ACC112 (cell line): Measurements from ENCODE around the gene RAB32.

Experiments
- H2AFZ ChIP-seq: fragments of 200-600 bp; sonication (generic); one replicate; pipeline ENCODE4 v1.6.0; 2017; ENCODE audit warnings: antibody characterized with exemption, low read length; ENCODE audit not compliant: unreplicated experiment
- H3K27ac ChIP-seq: fragments of 200-600 bp; sonication (generic); 2 replicates; pipeline ENCODE4 v1.5.1; 2014; ENCODE audit warnings: low read depth, mild to moderate bottlenecking, antibody characterized with exemption, low read length, moderate library complexity
- H3K27me3 ChIP-seq: fragments of 200-600 bp; sonication (generic); 2 replicates; pipeline ENCODE4 v1.6.1; 2014; ENCODE audit warnings: mild to moderate bottlenecking, antibody characterized with exemption, low read length, moderate library complexity, mixed read lengths; ENCODE audit not compliant: insufficient read depth
- H3K36me3 ChIP-seq: fragments of 200-600 bp; sonication (generic); 2 replicates; pipeline ENCODE4 v1.6.1; 2016; ENCODE audit warnings: mild to moderate bottlenecking, antibody characterized with exemption, low read length, moderate library complexity, mixed read lengths; ENCODE audit not compliant: insufficient read depth
- H3K4me1 ChIP-seq: fragments of 200-600 bp; sonication (generic); one replicate; pipeline ENCODE4 v1.6.1; 2016; ENCODE audit warnings: low read length, mixed read lengths; ENCODE audit not compliant: insufficient read depth, unreplicated experiment, control insufficient read depth
- H3K4me3 ChIP-seq: fragments of 200-600 bp; sonication (generic); 2 replicates; pipeline ENCODE4 v1.5.1; 2014; ENCODE audit warnings: mild to moderate bottlenecking, low read depth, low read length
- H3K79me2 ChIP-seq: fragments of 200-600 bp; sonication (generic); one replicate; pipeline ENCODE4 v1.6.0; 2016; ENCODE audit warnings: low read length; ENCODE audit not compliant: control insufficient read depth, unreplicated experiment, insufficient read depth

RAB32 gene

GRCh38 chr6:146543211-146543939, at the start of gene RAB32:
RAB32 (plus strand) TSS chr6:146543833; CDS start chr6:146543872, 39 bp downstream.
- H3K79me2 ChIP-seq = peaks cover 34% of the 10 kb centered on the region
- no peaks in the 10 kb centered on the region for H3K27me3 ChIP-seq
- peak within 1 kb of the TSS; percentile 98 for H2AFZ ChIP-seq
- H3K27ac ChIP-seq = peak within 1 kb of the TSS; percentile 80
- no peaks in the 10 kb centered on the region for H3K36me3 ChIP-seq
- peaks cover 26% of the 10 kb centered on the region for H3K4me1 ChIP-seq
- peak within 1 kb of the TSS; percentile 99 for H3K4me3 ChIP-seq

- Histone ChIP-seq H3K79me2 (no peaks in the 10 kb centered on the region), H3K4me3 (no peak overlapping the region), H2AFZ (no peak overlapping the region), H3K27ac (no peak overlapping the region), H3K4me1 (no peaks in the 10 kb centered on the region), H3K27me3 (no peaks in the 10 kb centered on the region), H3K36me3 (no peaks in the 10 kb centered on the region)
Observed at GRCh38 chr6:146498309-146498708, 45.3 kb upstream of the RAB32 start.

- no peaks in the 10 kb centered on the region for H3K36me3 ChIP-seq
- no peak overlapping the region for H3K4me3 ChIP-seq
- H2AFZ ChIP-seq = no peak overlapping the region
- no peak overlapping the region for H3K27ac ChIP-seq
- H3K27me3 ChIP-seq = peaks cover 34% of the 10 kb centered on the region
- no peaks in the 10 kb centered on the region for H3K4me1 ChIP-seq
- no peaks in the 10 kb centered on the region for H3K79me2 ChIP-seq
Observed at GRCh38 chr6:146503096-146503495, 40.5 kb upstream of the RAB32 start.

GRCh38 chr6:146515212-146515611, 28.4 kb upstream of the RAB32 start:
- H3K4me1 ChIP-seq = no peaks in the 10 kb centered on the region
- H3K27ac ChIP-seq = no peak overlapping the region
- no peak overlapping the region for H2AFZ ChIP-seq
- H3K79me2 ChIP-seq = no peaks in the 10 kb centered on the region
- no peaks in the 10 kb centered on the region for H3K36me3 ChIP-seq
- peaks cover 14% of the 10 kb centered on the region; the same call in 1 of the 2 replicates for H3K27me3 ChIP-seq
- H3K4me3 ChIP-seq = no peak overlapping the region

- Histone ChIP-seq H2AFZ (no peak overlapping the region), H3K27ac (no peak overlapping the region), H3K4me1 (no peaks in the 10 kb centered on the region), H3K27me3 (no peaks in the 10 kb centered on the region), H3K36me3 (no peaks in the 10 kb centered on the region), H3K79me2 (no peaks in the 10 kb centered on the region), H3K4me3 (no peak overlapping the region)
Observed at GRCh38 chr6:146526192-146526591, 17.4 kb upstream of the RAB32 start.

- Histone ChIP-seq H3K27ac (no peak overlapping the region), H3K27me3 (no peaks in the 10 kb centered on the region), H2AFZ (no peak overlapping the region), H3K79me2 (no peaks in the 10 kb centered on the region), H3K4me1 (no peaks in the 10 kb centered on the region), H3K4me3 (no peak overlapping the region), H3K36me3 (no peaks in the 10 kb centered on the region)
Observed at GRCh38 chr6:146532702-146533101, 10.9 kb upstream of the RAB32 start.

GRCh38 chr6:146542881-146543210, 787 bp upstream of the RAB32 start:
- peak overlapping the region; percentile 71 for H3K27ac ChIP-seq
- peaks cover 29% of the 10 kb centered on the region for H3K79me2 ChIP-seq
- H3K4me3 ChIP-seq = peak overlapping the region; percentile 99
- no peaks in the 10 kb centered on the region for H3K36me3 ChIP-seq
- peak overlapping the region; percentile 98 for H2AFZ ChIP-seq
- peaks cover 25% of the 10 kb centered on the region for H3K4me1 ChIP-seq
- H3K27me3 ChIP-seq = no peaks in the 10 kb centered on the region

GRCh38 chr6:146543940-146544615, 445 bp downstream of the RAB32 start:
- Histone ChIP-seq H2AFZ (peak overlapping the region; percentile 88), H3K27me3 (no peaks in the 10 kb centered on the region), H3K27ac (peak overlapping the region; percentile 80), H3K4me3 (peak overlapping the region; percentile 99), H3K36me3 (no peaks in the 10 kb centered on the region), H3K79me2 (peaks cover 41% of the 10 kb centered on the region), H3K4me1 (peaks cover 26% of the 10 kb centered on the region)

GRCh38 chr6:146544616-146545182, 1.1 kb downstream of the RAB32 start:
- peaks cover 42% of the 10 kb centered on the region for H3K79me2 ChIP-seq
- no peaks in the 10 kb centered on the region for H3K27me3 ChIP-seq
- peaks cover 26% of the 10 kb centered on the region for H3K4me1 ChIP-seq
- H3K4me3 ChIP-seq = peak overlapping the region; percentile 99
- peaks cover 4% of the 10 kb centered on the region; the same call in 1 of the 2 replicates for H3K36me3 ChIP-seq
- peak overlapping the region; percentile 80 for H3K27ac ChIP-seq
- H2AFZ ChIP-seq = peak overlapping the region; percentile 88

GRCh38 chr6:146545581-146545980, 1.9 kb downstream of the RAB32 start:
- H3K27me3 ChIP-seq = no peaks in the 10 kb centered on the region
- H3K4me3 ChIP-seq = peak overlapping the region; percentile 99
- H3K79me2 ChIP-seq = peaks cover 42% of the 10 kb centered on the region
- H3K36me3 ChIP-seq = peaks cover 10% of the 10 kb centered on the region; the same call in 1 of the 2 replicates
- H3K27ac ChIP-seq = peak overlapping the region; percentile 80
- peak overlapping the region; percentile 4 for H2AFZ ChIP-seq
- peaks cover 26% of the 10 kb centered on the region for H3K4me1 ChIP-seq
